ENCODE data around the gene IMPA2. TPM values are rescaled to one million over a fixed set of nuclear protein-coding genes. Genes with fewer than 3 reads are reported as not detected.

The IMPA2 gene
- total RNA-seq, 1 donor from 2014 or later, result 24.1 TPM

DNA sequence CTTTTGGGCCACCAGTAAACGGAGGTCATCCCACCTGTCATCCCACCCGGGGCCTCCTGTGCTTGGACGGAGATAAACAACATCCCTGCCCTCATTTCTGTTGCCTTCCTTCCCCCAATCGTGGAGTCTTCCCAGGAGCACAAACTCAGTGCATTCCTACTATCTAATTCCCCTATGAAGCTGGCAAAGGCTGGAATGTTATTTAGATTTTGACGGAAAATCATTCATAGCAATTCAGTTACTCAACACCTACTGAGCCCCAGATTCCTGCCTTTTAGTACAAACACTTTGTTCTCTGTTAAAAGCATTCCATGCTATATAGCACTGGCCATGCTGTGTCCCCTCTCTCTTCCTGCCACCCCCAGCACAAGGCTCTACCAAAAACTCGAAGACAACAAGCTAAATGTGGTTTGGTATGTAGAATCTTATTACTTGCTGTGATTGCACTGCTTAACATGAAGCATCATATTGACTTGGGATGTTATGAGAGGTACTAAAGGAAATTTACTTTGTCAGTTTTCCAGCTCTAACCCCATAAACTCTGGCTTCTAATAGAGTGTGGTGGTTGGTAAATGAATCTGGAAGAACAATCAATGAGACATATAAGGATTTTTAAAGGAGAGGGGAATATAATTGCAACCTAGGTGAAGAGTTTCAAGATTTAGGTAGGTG lies 32.3 kb upstream of the IMPA2 start:
- TF ChIP-seq, protein P1, sequence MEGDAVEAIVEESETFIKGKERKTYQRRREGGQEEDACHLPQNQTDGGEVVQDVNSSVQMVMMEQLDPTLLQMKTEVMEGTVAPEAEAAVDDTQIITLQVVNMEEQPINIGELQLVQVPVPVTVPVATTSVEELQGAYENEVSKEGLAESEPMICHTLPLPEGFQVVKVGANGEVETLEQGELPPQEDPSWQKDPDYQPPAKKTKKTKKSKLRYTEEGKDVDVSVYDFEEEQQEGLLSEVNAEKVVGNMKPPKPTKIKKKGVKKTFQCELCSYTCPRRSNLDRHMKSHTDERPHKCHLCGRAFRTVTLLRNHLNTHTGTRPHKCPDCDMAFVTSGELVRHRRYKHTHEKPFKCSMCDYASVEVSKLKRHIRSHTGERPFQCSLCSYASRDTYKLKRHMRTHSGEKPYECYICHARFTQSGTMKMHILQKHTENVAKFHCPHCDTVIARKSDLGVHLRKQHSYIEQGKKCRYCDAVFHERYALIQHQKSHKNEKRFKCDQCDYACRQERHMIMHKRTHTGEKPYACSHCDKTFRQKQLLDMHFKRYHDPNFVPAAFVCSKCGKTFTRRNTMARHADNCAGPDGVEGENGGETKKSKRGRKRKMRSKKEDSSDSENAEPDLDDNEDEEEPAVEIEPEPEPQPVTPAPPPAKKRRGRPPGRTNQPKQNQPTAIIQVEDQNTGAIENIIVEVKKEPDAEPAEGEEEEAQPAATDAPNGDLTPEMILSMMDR (IDR thresholded peaks at IDR 0.05; ENCODE audit: unreplicated experiment), result no peak
- no peaks in the 10 kb centered on the region for H3K9me3 Mint-ChIP-seq (ENCODE audit: unreplicated experiment)
- peaks cover 5% of the 10 kb centered on the region for H3K4me1 Mint-ChIP-seq (ENCODE audit: unreplicated experiment)
- H3K27me3 Mint-ChIP-seq (ENCODE audit: unreplicated experiment), result peaks cover 1% of the 10 kb centered on the region
- DNase-seq (ENCODE audit: low spot score), result no peak
- peaks cover 4% of the 10 kb centered on the region for H3K36me3 Mint-ChIP-seq (ENCODE audit: low read depth, unreplicated experiment)
- H3K4me3 Mint-ChIP-seq (ENCODE audit: unreplicated experiment), result no peak overlapping the region
- H3K27ac Mint-ChIP-seq (ENCODE audit: unreplicated experiment), result no peak overlapping the region

DNA sequence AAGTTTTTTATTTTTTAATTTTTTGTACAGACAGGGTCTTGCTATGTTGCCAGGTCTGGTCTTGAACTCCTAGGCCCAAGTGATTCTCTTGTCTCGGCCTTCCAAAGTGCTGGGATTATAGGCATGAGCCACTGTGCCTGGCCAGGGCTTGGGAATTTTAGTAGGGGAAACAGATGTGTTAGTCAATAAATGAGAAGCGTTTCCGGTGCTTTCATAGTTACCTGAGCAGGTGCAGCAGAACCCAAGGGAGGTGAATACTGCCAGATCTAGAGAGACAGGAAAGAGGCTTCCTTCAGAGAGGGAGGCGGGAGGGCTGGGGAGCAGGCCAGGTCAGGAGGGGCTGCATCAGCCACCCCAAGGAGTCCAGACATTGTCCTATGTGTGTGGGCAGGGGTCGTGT lies 30.5 kb upstream of the IMPA2 start:
- H3K4me3 Mint-ChIP-seq (ENCODE audit: unreplicated experiment), result no peak overlapping the region
- no peak for DNase-seq (ENCODE audit: low spot score)
- no peaks in the 10 kb centered on the region for H3K9me3 Mint-ChIP-seq (ENCODE audit: unreplicated experiment)
- H3K36me3 Mint-ChIP-seq (ENCODE audit: low read depth, unreplicated experiment), result no peaks in the 10 kb centered on the region
- H3K4me1 Mint-ChIP-seq (ENCODE audit: unreplicated experiment), result peaks cover 10% of the 10 kb centered on the region
- no peaks in the 10 kb centered on the region for H3K27me3 Mint-ChIP-seq (ENCODE audit: unreplicated experiment)
- TF ChIP-seq, protein P1 (IDR thresholded peaks at IDR 0.05; ENCODE audit: unreplicated experiment), result no peak
- H3K27ac Mint-ChIP-seq (ENCODE audit: unreplicated experiment), result no peak overlapping the region

DNA sequence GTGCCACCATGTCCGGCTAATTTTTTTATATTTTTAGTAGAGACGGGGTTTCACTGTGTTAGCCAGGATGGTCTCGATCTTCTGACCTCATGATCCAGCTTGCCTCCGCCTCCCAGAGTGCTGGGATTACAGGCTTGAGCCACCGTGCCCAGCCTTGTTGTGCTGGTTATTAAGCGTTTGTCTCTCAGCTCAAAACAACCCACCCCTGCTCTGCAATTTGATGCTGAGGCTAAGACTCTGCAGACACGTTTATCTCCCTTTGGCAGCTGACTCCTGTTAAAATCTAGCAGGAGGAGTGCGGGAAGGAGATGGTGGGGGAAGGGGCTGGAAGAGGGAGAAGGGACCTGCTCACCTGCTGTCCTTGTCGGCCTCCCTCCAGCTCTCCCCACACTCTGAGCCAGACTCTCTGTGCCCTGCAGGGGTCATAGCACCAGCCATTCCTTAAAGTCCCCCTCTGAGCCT lies 29.9 kb upstream of the IMPA2 start:
- H3K4me3 Mint-ChIP-seq (ENCODE audit: unreplicated experiment), result no peak overlapping the region

DNA sequence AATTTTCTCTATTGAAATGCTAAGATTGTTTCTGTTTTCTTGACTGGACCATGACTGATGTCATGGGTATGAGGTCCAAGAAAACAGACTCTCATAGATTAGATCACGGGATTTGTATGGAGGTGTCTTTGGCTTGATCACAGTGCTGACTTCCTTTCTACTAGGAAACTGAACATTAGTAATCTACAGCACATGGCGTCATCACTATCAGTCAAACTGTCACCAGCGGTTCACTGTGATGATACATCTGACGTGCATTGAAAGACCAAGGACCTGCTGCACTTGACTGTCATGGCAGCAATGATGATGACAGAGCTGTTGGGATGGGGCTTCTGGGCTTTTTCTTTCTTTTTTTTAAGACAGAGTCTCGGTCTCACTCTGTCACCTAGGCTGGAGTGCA lies 28.2 kb upstream of the IMPA2 start:
- DNase-seq (ENCODE audit: low spot score), result no peak
- TF ChIP-seq, protein P1 (IDR thresholded peaks at IDR 0.05; ENCODE audit: unreplicated experiment), result no peak
- H3K36me3 Mint-ChIP-seq (ENCODE audit: low read depth, unreplicated experiment), result peaks cover 5% of the 10 kb centered on the region
- H3K27me3 Mint-ChIP-seq (ENCODE audit: unreplicated experiment), result peaks cover 1% of the 10 kb centered on the region
- no peak overlapping the region for H3K4me3 Mint-ChIP-seq (ENCODE audit: unreplicated experiment)
- no peak overlapping the region for H3K27ac Mint-ChIP-seq (ENCODE audit: unreplicated experiment)
- no peaks in the 10 kb centered on the region for H3K9me3 Mint-ChIP-seq (ENCODE audit: unreplicated experiment)
- H3K4me1 Mint-ChIP-seq (ENCODE audit: unreplicated experiment), result peaks cover 5% of the 10 kb centered on the region

More for the DNA sequence above, 29.9 kb upstream of the IMPA2 start:
- Mint-ChIP-seq H3K4me1 (ENCODE audit: unreplicated experiment) (peaks cover 10% of the 10 kb centered on the region), H3K36me3 (ENCODE audit: low read depth, unreplicated experiment) (no peaks in the 10 kb centered on the region), H3K9me3 (ENCODE audit: unreplicated experiment) (no peaks in the 10 kb centered on the region), H3K27me3 (ENCODE audit: unreplicated experiment) (peaks cover 1% of the 10 kb centered on the region), H3K27ac (ENCODE audit: unreplicated experiment) (no peak overlapping the region)
- DNase-seq (ENCODE audit: low spot score), result no peak
- TF ChIP-seq, protein P1 (IDR thresholded peaks at IDR 0.05; ENCODE audit: unreplicated experiment), result no peak

DNA sequence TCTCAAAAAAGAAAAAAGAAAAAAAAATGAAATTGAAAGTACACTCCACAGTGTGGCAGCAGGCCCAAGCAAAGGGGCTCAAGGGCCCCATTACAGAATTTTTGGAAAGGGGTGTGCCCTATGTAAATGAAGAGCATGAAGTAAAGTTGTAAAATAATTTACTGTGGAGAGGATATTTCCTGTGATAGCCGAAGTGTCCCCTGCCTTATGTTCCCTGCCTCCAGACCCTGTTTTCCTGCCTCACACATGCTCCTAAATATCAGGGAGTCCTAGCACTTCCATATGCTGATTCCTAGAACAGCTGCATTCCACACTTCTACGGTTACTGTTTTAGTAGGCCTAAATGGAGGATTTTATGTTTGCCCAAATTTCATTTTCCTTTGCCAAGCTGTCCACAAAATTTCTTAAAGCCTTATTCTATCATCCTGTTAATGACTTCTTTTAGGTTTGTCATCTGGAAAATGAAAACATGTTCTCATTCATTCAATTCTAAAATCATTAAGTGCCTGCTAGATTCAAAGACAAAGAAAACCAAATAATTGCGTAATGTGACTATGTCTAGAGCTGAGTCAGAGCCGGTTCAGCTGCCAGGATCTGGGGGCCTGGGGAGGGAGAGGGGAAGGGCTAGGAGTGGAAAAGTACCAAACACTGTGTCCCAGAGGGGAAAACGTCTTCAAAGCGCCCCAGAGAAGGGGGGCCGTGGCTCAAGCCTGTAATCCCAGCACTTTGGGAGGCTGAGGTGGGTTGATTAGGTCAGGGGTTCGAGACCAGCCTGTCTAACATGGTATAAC lies 25.9 kb upstream of the IMPA2 start:
- peaks cover 5% of the 10 kb centered on the region for H3K36me3 Mint-ChIP-seq (ENCODE audit: low read depth, unreplicated experiment)
- no peak overlapping the region for H3K4me3 Mint-ChIP-seq (ENCODE audit: unreplicated experiment)
- TF ChIP-seq, protein P1 (IDR thresholded peaks at IDR 0.05; ENCODE audit: unreplicated experiment), result no peak
- H3K9me3 Mint-ChIP-seq (ENCODE audit: unreplicated experiment), result no peaks in the 10 kb centered on the region
- DNase-seq (ENCODE audit: low spot score), result no peak
- no peak overlapping the region for H3K27ac Mint-ChIP-seq (ENCODE audit: unreplicated experiment)
- H3K4me1 Mint-ChIP-seq (ENCODE audit: unreplicated experiment), result peaks cover 5% of the 10 kb centered on the region
- peaks cover 1% of the 10 kb centered on the region for H3K27me3 Mint-ChIP-seq (ENCODE audit: unreplicated experiment)

Measured in endothelial cell (in vitro differentiated cells).